ENCODE results near the gene TWIST2.

DNA sequence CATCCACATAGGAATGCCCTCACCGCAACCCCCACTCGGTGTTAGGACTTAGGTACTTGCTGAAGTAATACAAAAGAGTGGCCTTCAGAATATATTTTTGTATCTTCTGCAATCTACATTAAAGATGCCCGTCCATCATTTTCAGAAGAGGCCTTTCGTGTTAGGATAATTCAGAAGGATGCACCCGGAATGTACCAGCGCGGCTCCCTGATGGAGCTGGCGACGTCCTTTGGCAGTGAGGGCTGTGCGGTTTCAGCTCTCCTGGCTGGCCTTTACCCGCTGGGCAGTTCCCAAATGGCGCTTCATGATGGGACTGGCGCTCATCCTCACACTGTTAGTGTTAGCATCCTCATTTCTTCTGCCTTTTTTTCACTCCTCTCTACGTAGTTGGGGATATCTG, 15.3 kb downstream of the TWIST2 start:
- TF ChIP-seq CTCF (IDR thresholded peaks at IDR 0.05), result no peak
- TF ChIP-seq POLR2AphosphoS5 (IDR thresholded peaks at IDR 0.05), result no peak
- no peak for TF ChIP-seq POLR2A (IDR thresholded peaks at IDR 0.05)

All from stomach (tissue), 4 donors.